Neural cell (in vitro differentiated cells): ENCODE results near the gene DENND4C. TPM values are rescaled to one million over a fixed set of nuclear protein-coding genes. Genes with fewer than 3 reads are reported as not detected.

Experiments used
- H2AFZ ChIP-seq: fragments of 200-600, 300-800 bp; sonication (generic), shearing (Covaris generic); 2 replicates; pipeline ENCODE4 v1.6.0; 2014; ENCODE audit warnings: low read depth, mild to moderate bottlenecking, antibody characterized with exemption, low read length, moderate library complexity
- H3F3A ChIP-seq: fragments of 200-600 bp; shearing (Covaris generic); 2 replicates; pipeline ENCODE4 v1.6.1; 2016; ENCODE audit warnings: mild to moderate bottlenecking, moderate library complexity, mixed read lengths, antibody characterized with exemption, low read length; ENCODE audit not compliant: insufficient read depth, poor library complexity, severe bottlenecking
- H3K27ac ChIP-seq: fragments of 200-600, 300-800 bp; sonication (generic), shearing (Covaris generic); 2 replicates; pipeline ENCODE4 v1.5.1; 2014; ENCODE audit warnings: mild to moderate bottlenecking, low read length, moderate library complexity
- H3K27me3 ChIP-seq: fragments of 300-800, 200-600 bp; sonication (generic), shearing (Covaris generic); 2 replicates; pipeline ENCODE4 v1.6.0; 2014; ENCODE audit warnings: mild to moderate bottlenecking, low read depth, low read length, moderate library complexity; ENCODE audit not compliant: insufficient read depth
- H3K36me3 ChIP-seq: fragments of 300-800, 200-600 bp; sonication (generic), shearing (Covaris generic); 2 replicates; pipeline ENCODE4 v1.5.1; 2014; ENCODE audit warnings: mild to moderate bottlenecking, antibody characterized with exemption, low read length, moderate library complexity; ENCODE audit not compliant: insufficient read depth
- H3K4me2 ChIP-seq: fragments of 300-800, 200-600 bp; sonication (generic), shearing (Covaris generic); 2 replicates; pipeline ENCODE4 v1.6.0; 2014; ENCODE audit warnings: mild to moderate bottlenecking, low read length
- H3K4me3 ChIP-seq: fragments of 300-800, 200-600 bp; sonication (generic), shearing (Covaris generic); 2 replicates; pipeline ENCODE4 v1.5.1; 2014; ENCODE audit warnings: mild to moderate bottlenecking, low read length, moderate library complexity
- H3K79me2 ChIP-seq: fragments of 200-600 bp; shearing (Covaris generic); replicated peaks from 2 replicates; pipeline ENCODE4 v1.6.0; 2014; ENCODE audit warnings: mild to moderate bottlenecking, low read length, moderate library complexity; ENCODE audit not compliant: insufficient read depth
- H3K9ac ChIP-seq: fragments of 300-800, 200-600 bp; sonication (generic), shearing (Covaris generic); 2 replicates; pipeline ENCODE4 v1.6.1; 2016; ENCODE audit warnings: mild to moderate bottlenecking, low read length, mixed read lengths
- H3K9me2 ChIP-seq: fragments of 200-600 bp; shearing (Covaris generic); 2 replicates; pipeline ENCODE4 v1.6.1; 2016; ENCODE audit warnings: mild to moderate bottlenecking, low read length, mixed read lengths; ENCODE audit not compliant: insufficient read depth
- H3K9me3 ChIP-seq: fragments of 200-600, 300-800 bp; sonication (generic), shearing (Covaris generic); 2 replicates; pipeline ENCODE4 v1.6.1; 2016; ENCODE audit warnings: mild to moderate bottlenecking, mixed run types, low read length, moderate library complexity, mixed read lengths
- H4K20me1 ChIP-seq: fragments of 200-600 bp; shearing (Covaris generic); 2 replicates; pipeline ENCODE4 v1.6.1; 2016; ENCODE audit warnings: mild to moderate bottlenecking, mixed run types; ENCODE audit not compliant: insufficient read depth
- CTCF ChIP-seq: fragments of 450-650 bp; IDR thresholded peaks from 2 replicates; pipeline ENCODE4 v1.5.1; 2014; ENCODE audit warnings: antibody characterized with exemption, mild to moderate bottlenecking, moderate library complexity; ENCODE audit not compliant: poor library complexity, severe bottlenecking
- EP300 ChIP-seq: fragments of 450-650 bp; conservative IDR thresholded peaks from 2 replicates; pipeline ENCODE4 v1.6.1; 2014; ENCODE audit warnings: antibody characterized with exemption, mild to moderate bottlenecking, moderate library complexity; ENCODE audit not compliant: poor library complexity, severe bottlenecking
- EZH2 ChIP-seq: fragments of 200-600, 300-800 bp; shearing (Covaris generic), sonication (generic); IDR thresholded peaks from 2 replicates; pipeline ENCODE4 v1.6.1; 2014; ENCODE audit warnings: antibody characterized with exemption, low read length, borderline replicate concordance, mild to moderate bottlenecking; ENCODE audit not compliant: insufficient read depth, poor library complexity, severe bottlenecking
- MXI1 ChIP-seq: fragments of 450-650 bp; conservative IDR thresholded peaks from 2 replicates; pipeline ENCODE4 v1.6.1; 2014; ENCODE audit warnings: antibody characterized with exemption, mild to moderate bottlenecking; ENCODE audit not compliant: poor library complexity, severe bottlenecking
- POLR2AphosphoS5 ChIP-seq: IDR thresholded peaks from 2 replicates; pipeline ENCODE4 v1.6.1; 2012
- RAD21 ChIP-seq: fragments of 450-650 bp; conservative IDR thresholded peaks from 2 replicates; pipeline ENCODE4 v1.6.1; 2014; ENCODE audit warnings: antibody characterized with exemption, mild to moderate bottlenecking, moderate library complexity
- REST ChIP-seq: IDR thresholded peaks from 2 replicates; pipeline ENCODE4 v1.6.1; 2012; ENCODE audit warnings: borderline replicate concordance
- SMC3 ChIP-seq: fragments of 450-650 bp; conservative IDR thresholded peaks from 2 replicates; pipeline ENCODE4 v1.6.1; 2014; ENCODE audit warnings: antibody characterized with exemption, mild to moderate bottlenecking, moderate library complexity; ENCODE audit not compliant: poor library complexity
- TAF1 ChIP-seq: IDR thresholded peaks from 2 replicates; pipeline ENCODE4 v1.6.1; 2012; ENCODE audit warnings: low read depth
- polyA plus RNA-seq: library from polyadenylated mRNA; depleted of rRNA; stranded (reverse); fragments of >200 nt; gene quantifications from 2 replicates; pipeline ENCODE4 v1.2.3, GENCODE V29; 2014

The DENND4C gene
- polyA plus RNA-seq, 1 donor from 2014 or later: 51.8 TPM

GRCh38 chr9:19239955-19240354, 9.5 kb downstream of the DENND4C start:
- Histone ChIP-seq H3K9me3 (no peaks in the 10 kb centered on the region), H3K9me2 (no peaks in the 10 kb centered on the region), H3K36me3 (no peaks in the 10 kb centered on the region), H4K20me1 (no peaks in the 10 kb centered on the region), H2AFZ (no peak overlapping the region), H3K4me2 (no peak overlapping the region), H3K27me3 (no peaks in the 10 kb centered on the region), H3F3A (no peaks in the 10 kb centered on the region), H3K79me2 (peaks cover 74% of the 10 kb centered on the region), H3K4me3 (no peak overlapping the region), H3K27ac (no peak overlapping the region), H3K9ac (no peak overlapping the region)
- TF ChIP-seq CTCF (no peak), MXI1 (no peak), REST (no peak), TAF1 (no peak), POLR2AphosphoS5 (no peak)

- Histone ChIP-seq H3K27me3 (no peaks in the 10 kb centered on the region), H3K79me2 (peaks cover 57% of the 10 kb centered on the region), H3F3A (peaks cover 2% of the 10 kb centered on the region), H3K36me3 (no peaks in the 10 kb centered on the region), H3K4me3 (no peak overlapping the region), H3K27ac (no peak overlapping the region), H2AFZ (no peak overlapping the region), H3K9ac (no peak overlapping the region), H3K9me2 (no peaks in the 10 kb centered on the region), H3K9me3 (no peaks in the 10 kb centered on the region), H4K20me1 (no peaks in the 10 kb centered on the region), H3K4me2 (no peak overlapping the region)
- no peak for TF ChIP-seq EP300
- TF ChIP-seq RAD21: no peak
- no peak for TF ChIP-seq EZH2
- no peak for TF ChIP-seq SMC3
- TF ChIP-seq CTCF: no peak
- TF ChIP-seq POLR2AphosphoS5: no peak
- no peak for TF ChIP-seq TAF1
- TF ChIP-seq REST: no peak
These were observed 11.2 kb downstream of the DENND4C start for GRCh38 chr9:19241728-19242127.
